H9 (cell line): ENCODE results near the gene STARD3. TPM values are rescaled to one million over a fixed set of nuclear protein-coding genes. Genes with fewer than 3 reads are reported as not detected.

ENCODE experiments used
- DNase-seq: peaks from one replicate; pipeline ENCODE4 v3.0.0-alpha.2; 2017
- H2AFZ ChIP-seq: one replicate; pipeline ENCODE4 v1.6.1; 2013; ENCODE audit warnings: mild to moderate bottlenecking, low read length, control low read depth, moderate library complexity
- H2AK5ac ChIP-seq: 2 replicates; pipeline ENCODE4 v1.6.1; 2013; ENCODE audit warnings: low read length, control low read depth, mixed read lengths; ENCODE audit not compliant: insufficient read length
- H2BK120ac ChIP-seq: one replicate; pipeline ENCODE4 v1.6.1; 2013; ENCODE audit warnings: low read depth, mild to moderate bottlenecking, low read length, control low read depth, inconsistent platforms; ENCODE audit not compliant: poor library complexity, severe bottlenecking
- H2BK12ac ChIP-seq: 2 replicates; pipeline ENCODE4 v1.6.1; 2013; ENCODE audit warnings: low read length, control low read depth, mixed read lengths, low read depth; ENCODE audit not compliant: insufficient read length
- H2BK15ac ChIP-seq: 2 replicates; pipeline ENCODE4 v1.6.1; 2013; ENCODE audit warnings: low read depth, low read length, control low read depth
- H2BK20ac ChIP-seq: one replicate; pipeline ENCODE4 v1.6.1; 2013; ENCODE audit warnings: low read depth, mild to moderate bottlenecking, low read length, control low read depth, inconsistent platforms; ENCODE audit not compliant: poor library complexity, severe bottlenecking
- H2BK5ac ChIP-seq: 2 replicates; pipeline ENCODE4 v1.6.1; 2013; ENCODE audit warnings: low read length, control low read depth, mixed read lengths; ENCODE audit not compliant: insufficient read length
- H3K14ac ChIP-seq: 2 replicates; pipeline ENCODE4 v1.6.1; 2013; ENCODE audit warnings: low read length, control low read depth; ENCODE audit not compliant: insufficient read depth
- H3K18ac ChIP-seq: 2 replicates; pipeline ENCODE4 v1.6.1; 2013; ENCODE audit warnings: low read depth, mild to moderate bottlenecking, mixed read lengths, low read length, control low read depth; ENCODE audit not compliant: insufficient read length
- H3K23ac ChIP-seq: 2 replicates; pipeline ENCODE4 v1.6.1; 2013; ENCODE audit warnings: low read length, control low read depth, mixed read lengths, low read depth; ENCODE audit not compliant: insufficient read length
- H3K23me2 ChIP-seq: 2 replicates; pipeline ENCODE4 v1.6.1; 2013; ENCODE audit warnings: low read depth, mild to moderate bottlenecking, mixed read lengths, low read length, control low read depth; ENCODE audit not compliant: insufficient read length, poor library complexity, severe bottlenecking
- H3K27ac ChIP-seq: 2 replicates; pipeline ENCODE4 v1.5.1; 2013; ENCODE audit warnings: low read length, control low read depth, mixed read lengths, low read depth; ENCODE audit not compliant: insufficient read length
- H3K27me3 ChIP-seq: 2 replicates; pipeline ENCODE4 v1.6.1; 2013; ENCODE audit warnings: low read length, control low read depth, inconsistent platforms; ENCODE audit not compliant: insufficient read depth
- H3K4ac ChIP-seq: 2 replicates; pipeline ENCODE4 v1.6.1; 2013; ENCODE audit warnings: low read depth, mild to moderate bottlenecking, control low read depth, inconsistent platforms, low read length, moderate library complexity
- H3K4me1 ChIP-seq: 2 replicates; pipeline ENCODE4 v1.6.1; 2013; ENCODE audit warnings: low read length, control low read depth, inconsistent platforms; ENCODE audit not compliant: insufficient read depth
- H3K4me2 ChIP-seq: 2 replicates; pipeline ENCODE4 v1.6.1; 2013; ENCODE audit warnings: low read length, control low read depth, mixed read lengths; ENCODE audit not compliant: insufficient read length, insufficient read depth
- H3K56ac ChIP-seq: 2 replicates; pipeline ENCODE4 v1.6.1; 2013; ENCODE audit warnings: low read depth, mild to moderate bottlenecking, mixed read lengths, low read length, control low read depth; ENCODE audit not compliant: insufficient read length
- H3K79me1 ChIP-seq: 2 replicates; pipeline ENCODE4 v1.6.1; 2013; ENCODE audit warnings: low read depth, mild to moderate bottlenecking, moderate library complexity, low read length, control low read depth, inconsistent platforms; ENCODE audit not compliant: insufficient read depth, poor library complexity, severe bottlenecking
- H3K79me2 ChIP-seq: 2 replicates; pipeline ENCODE4 v1.6.1; 2013; ENCODE audit warnings: low read length, control low read depth, inconsistent platforms; ENCODE audit not compliant: insufficient read depth
- H3K9ac ChIP-seq: 2 replicates; pipeline ENCODE4 v1.6.1; 2013; ENCODE audit warnings: low read length, control low read depth, mixed read lengths; ENCODE audit not compliant: insufficient read length; ENCODE audit errors: extremely low read depth
- H3K9me3 ChIP-seq: one replicate; pipeline ENCODE4 v1.6.1; 2013; ENCODE audit warnings: low read depth, low read length, inconsistent platforms; ENCODE audit not compliant: control insufficient read depth
- H3T11ph ChIP-seq: one replicate; pipeline ENCODE4 v1.6.1; 2013; ENCODE audit warnings: mild to moderate bottlenecking, low read length, control low read depth, inconsistent platforms
- H4K20me1 ChIP-seq: one replicate; pipeline ENCODE4 v1.6.1; 2013; ENCODE audit not compliant: control insufficient read depth, insufficient read length, insufficient read depth
- H4K5ac ChIP-seq: 2 replicates; pipeline ENCODE4 v1.6.1; 2013; ENCODE audit warnings: low read depth, mild to moderate bottlenecking, mixed read lengths, low read length, control low read depth; ENCODE audit not compliant: insufficient read length
- H4K8ac ChIP-seq: replicated peaks from 2 replicates; pipeline ENCODE4 v1.6.1; 2013; ENCODE audit warnings: low read length, control low read depth, mixed read lengths, low read depth; ENCODE audit not compliant: insufficient read length
- H4K91ac ChIP-seq: 2 replicates; pipeline ENCODE4 v1.6.1; 2013; ENCODE audit warnings: low read depth, mild to moderate bottlenecking, moderate library complexity, mixed read lengths, low read length, control low read depth; ENCODE audit not compliant: insufficient read length
- H3K27ac Mint-ChIP-seq, 3 experiments: 2 replicates in 2 of 3; 3 replicates in 1 of 3; pipeline ENCODE4 v1.8.0; 2020 to 2021; ENCODE audit warnings: mixed read lengths in 3 of 3, mild to moderate bottlenecking in 1 of 3, moderate library complexity in 1 of 3
- H3K27me3 Mint-ChIP-seq: 2 replicates; pipeline ENCODE4 v1.8.0; 2021; ENCODE audit warnings: low read depth, mild to moderate bottlenecking, moderate library complexity, mixed read lengths
- H3K36me3 Mint-ChIP-seq, 3 experiments: 2 replicates in 2 of 3; 3 replicates in 1 of 3; pipeline ENCODE4 v1.8.0; 2020 to 2021; ENCODE audit warnings: low read depth in 3 of 3, mixed read lengths in 3 of 3; ENCODE audit not compliant: insufficient read depth in 1 of 3
- H3K4me1 Mint-ChIP-seq, 2 experiments: 2 replicates each; pipeline ENCODE4 v1.8.0; 2020; ENCODE audit warnings: mixed read lengths in 2 of 2
- H3K4me3 Mint-ChIP-seq, 2 experiments: 2 replicates in 1 of 2; 3 replicates in 1 of 2; pipeline ENCODE4 v1.8.0; 2020 to 2021; ENCODE audit warnings: mild to moderate bottlenecking in 2 of 2, mixed read lengths in 2 of 2, moderate library complexity in 1 of 2
- H3K9me3 Mint-ChIP-seq, 2 experiments: 2 replicates in 1 of 2; 3 replicates in 1 of 2; pipeline ENCODE4 v1.8.0; 2020; ENCODE audit warnings: mild to moderate bottlenecking in 2 of 2, mixed read lengths in 2 of 2, moderate library complexity in 1 of 2
- CTCF ChIP-seq: fragments of 200-600 bp; sonication (generic); conservative IDR thresholded peaks from 3 replicates; pipeline ENCODE4 v1.8.0; 2021; ENCODE audit warnings: antibody characterized with exemption, mild to moderate bottlenecking
- WGBS: extraction: QIAGEN DNeasy Blood & Tissue Kit; methylation state at CpG from one replicate; pipeline ENCODE4 v1.1.7; 2013; ENCODE audit warnings: missing lambda C conversion rate, low lambda C conversion rate, mixed read lengths; ENCODE audit not compliant: insufficient read length; ENCODE audit errors: extremely low coverage; 5-methylcytosine and 5-hydroxymethylcytosine counted together
- total RNA-seq: library from RNA; stranded (reverse); gene quantifications from 2 replicates; pipeline ENCODE4 v1.2.1, GENCODE V29; 2021

The STARD3 gene
- total RNA-seq, 1 experiment from 2014 or later: 51.3 TPM

DNA sequence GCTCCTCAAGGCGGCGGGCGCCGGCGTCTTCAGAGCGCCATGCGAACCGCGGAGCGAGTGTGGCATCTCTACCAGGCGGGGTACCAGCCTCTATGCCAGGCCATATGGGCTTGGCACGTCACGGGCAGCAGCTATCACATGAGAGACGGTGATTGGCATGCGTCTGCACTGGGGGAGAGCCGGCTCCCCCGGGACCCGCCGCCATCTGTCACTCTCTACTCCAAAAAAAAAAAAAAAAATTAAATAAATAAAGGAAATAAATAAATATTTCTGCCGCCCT lies 29.2 kb upstream of the STARD3 start, which contains the start of gene NEUROD2:
NEUROD2 (minus strand) TSS at position 70 of the 280 bp plus-strand sequence. CDS start 1,321 bp downstream, outside the sequence.
- no peak within 1 kb of the TSS; the same call in 1 of the 2 replicates for H2BK15ac ChIP-seq
- H2BK120ac ChIP-seq: no peak within 1 kb of the TSS
- Mint-ChIP-seq H3K27me3 (peaks cover 98% of the 10 kb centered on the region), H3K4me1 (peaks cover 18 to 36% of the 10 kb centered on the region in 2 experiments), H3K9me3 (no peaks in the 10 kb centered on the region; a peak in 1 of 5 replicates), H3K4me3 (peak within 1 kb of the TSS; percentile 40 to 81; a peak in 4 of 5 replicates), H3K27ac (no peak within 1 kb of the TSS; a peak in 1 of 7 replicates), H3K36me3 (no peaks in the 10 kb centered on the region; a peak in 1 of 7 replicates)
- no peak within 1 kb of the TSS for H2BK20ac ChIP-seq
- H3K9ac ChIP-seq: no peak within 1 kb of the TSS
- H3K56ac ChIP-seq: no peak within 1 kb of the TSS
- H4K20me1 ChIP-seq: no peaks in the 10 kb centered on the region
- TF ChIP-seq CTCF: no peak
- no peak within 1 kb of the TSS for H4K8ac ChIP-seq
- no peak within 1 kb of the TSS for H4K91ac ChIP-seq
- no peak within 1 kb of the TSS for H2AK5ac ChIP-seq
- DNase-seq: peak; percentile 32
- H3K9me3 ChIP-seq: no peaks in the 10 kb centered on the region
- H3K79me2 ChIP-seq: no peaks in the 10 kb centered on the region
- no CpG with 5 or more reads among the region's 20 CpGs for WGBS
- H2AFZ ChIP-seq: no peak within 1 kb of the TSS
- H3T11ph ChIP-seq: no peak within 1 kb of the TSS
- no peak within 1 kb of the TSS for H2BK5ac ChIP-seq
- H3K4me2 ChIP-seq: peak within 1 kb of the TSS; percentile 38
- H3K27me3 ChIP-seq: peaks cover 66% of the 10 kb centered on the region
- no peak within 1 kb of the TSS for H3K23ac ChIP-seq
- no peak within 1 kb of the TSS for H3K27ac ChIP-seq
- H4K5ac ChIP-seq: no peak within 1 kb of the TSS
- H3K14ac ChIP-seq: no peak within 1 kb of the TSS
- no peak within 1 kb of the TSS for H2BK12ac ChIP-seq
- no peaks in the 10 kb centered on the region; the same call in 1 of the 2 replicates for H3K4me1 ChIP-seq
- no peak within 1 kb of the TSS for H3K18ac ChIP-seq
- no peak within 1 kb of the TSS for H3K4ac ChIP-seq
- H3K23me2 ChIP-seq: peaks cover 20% of the 10 kb centered on the region
- no peaks in the 10 kb centered on the region for H3K79me1 ChIP-seq
